ENCODE results near the gene CRACDL.

DNA sequence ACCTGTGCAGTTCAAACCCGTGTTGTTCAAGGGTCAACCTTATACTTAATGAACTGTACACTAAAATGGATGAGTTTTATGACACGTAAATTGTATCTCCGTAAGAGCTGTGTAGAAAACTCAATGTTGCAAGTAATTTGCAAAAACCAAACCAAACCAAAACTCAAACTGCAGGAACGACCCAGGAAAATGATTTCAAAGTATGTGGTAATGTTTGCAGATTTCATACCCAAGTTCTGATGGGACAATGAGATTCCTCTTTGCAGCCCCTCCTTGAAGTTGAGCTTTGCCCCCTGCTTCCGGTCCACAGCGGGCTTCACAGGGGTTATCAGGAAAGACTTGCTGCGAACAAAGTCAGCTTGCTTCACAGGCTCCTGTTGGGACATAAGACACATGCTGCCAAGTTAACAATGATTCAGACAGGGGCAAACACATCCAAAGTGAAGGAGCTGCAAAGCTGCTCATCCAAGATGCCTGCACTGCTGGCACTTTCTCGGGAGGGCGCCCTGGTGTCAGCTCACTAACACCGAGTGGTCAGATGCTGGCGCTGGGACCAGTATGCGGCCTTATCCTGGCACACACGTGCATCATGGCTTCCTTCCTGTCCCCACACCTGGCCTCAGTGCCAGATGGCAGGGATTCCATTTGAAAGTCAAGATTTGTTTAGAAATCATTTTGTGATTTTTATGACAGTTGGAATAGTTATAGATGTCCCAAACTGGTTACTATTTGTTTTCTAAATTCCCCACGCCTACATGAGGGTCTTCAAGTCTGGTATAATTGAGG lies 139.9 kb downstream of the CRACDL start:
- TF ChIP-seq CTCF (IDR thresholded peaks at IDR 0.05) (no peak), ZFX (IDR thresholded peaks at IDR 0.05; ENCODE audit: borderline replicate concordance) (no peak)
